Gastrocnemius medialis (tissue), 4 donors: ENCODE results near the gene CENPU. TPM values are rescaled to one million over a fixed set of nuclear protein-coding genes. Genes with fewer than 3 reads are reported as not detected.
A peak's percentile ranks its signal among the peaks of the same experiment; 100 is the strongest.
"Not testable (repeated sequence)": the region's sequence is repeated elsewhere in the genome, so short reads cannot be mapped to it uniquely, and the experiment has no call there.

ENCODE experiments used
- ATAC-seq, 2 donors: fragments of 150-250 bp; one replicate each; pipeline ENCODE4 v1.9.1; 2016
- DNase-seq, 2 donors: peaks; one replicate each; pipeline ENCODE4 v3.0.0-alpha.2; 2019
- H3K27ac ChIP-seq, 4 donors: fragments of 200-600 bp; sonication (generic); 1 replicate in 1 of 4; 2 replicates in 3 of 4; pipeline ENCODE4 v1.5.1; 2016 to 2018; ENCODE audit warnings: mild to moderate bottlenecking in 2 of 4, moderate library complexity in 1 of 4
- H3K27me3 ChIP-seq, 3 donors: fragments of 200-600 bp; sonication (generic) in 2 of 3; 1 replicate in 1 of 3; 2 replicates in 2 of 3; pipeline versions ENCODE4 v1.5.1 to v1.6.0; 2016 to 2019; ENCODE audit warnings: mild to moderate bottlenecking in 1 of 3, moderate library complexity in 1 of 3
- H3K36me3 ChIP-seq, 2 donors: fragments of 200-600 bp; sonication (generic) in 1 of 2; one replicate each; pipeline ENCODE4 v1.5.1; 2017 to 2018
- H3K4me1 ChIP-seq, 2 donors: fragments of 200-600 bp; sonication (generic) in 1 of 2; one replicate each; pipeline ENCODE4 v1.5.1; 2016 to 2017; ENCODE audit warnings: mild to moderate bottlenecking in 2 of 2
- H3K4me3 ChIP-seq, 4 donors: fragments of 200-600 bp; sonication (generic) in 3 of 4; 1 replicate in 1 of 4; 2 replicates in 3 of 4; pipeline ENCODE4 v1.5.1; 2016 to 2019; ENCODE audit warnings: mild to moderate bottlenecking in 2 of 4
- H3K9me3 ChIP-seq, 3 donors: fragments of 200-600 bp; sonication (generic) in 2 of 3; 1 replicate in 1 of 3; 2 replicates in 2 of 3; pipeline ENCODE4 v1.5.1; 2016 to 2019
- CTCF ChIP-seq, 5 experiments: fragments of 450-650 bp in 3 of 5; fragments of 200-600 bp in 2 of 5; sonication (generic) in 2 of 5; IDR thresholded peaks in 4 of 5; conservative IDR thresholded peaks in 1 of 5; 1 replicate in 4 of 5; 2 replicates in 1 of 5; pipeline ENCODE4 v1.5.1; 2016 to 2019; ENCODE audit warnings: antibody characterized with exemption in 5 of 5, mild to moderate bottlenecking in 3 of 5, moderate library complexity in 3 of 5
- POLR2A ChIP-seq, 2 donors: fragments of 450-650 bp; IDR thresholded peaks; one replicate each; pipeline ENCODE4 v1.6.1; 2017; ENCODE audit warnings: antibody characterized with exemption in 2 of 2, mild to moderate bottlenecking in 2 of 2, moderate library complexity in 2 of 2
- in situ Hi-C, 4 donors: fragments of 200-750 bp; cut with MboI; loops; one replicate each; pipeline versions ENCODE4 v1.15.0 to v1.8.0; 2017; ENCODE audit warnings: low sequenced_read_pairs in 4 of 4
- intact Hi-C: fragments of 100-400 bp; cut with DNase I; formaldehyde crosslinking; loops from one replicate; pipeline ENCODE4 v1.15.1; 2023; ENCODE audit warnings: low total_unique reads
- total RNA-seq, 4 donors: library from RNA; depleted of rRNA; stranded (reverse); fragments of >200 nt; gene quantifications; one replicate each; pipeline versions ENCODE4 v1.1.0 to v1.2.3, GENCODE V29; 2016

CENPU gene
- total RNA-seq, 4 donors from 2014 or later, result 0.75 to 2.7 (median 2.2) TPM; not detected in 1

GRCh38 chr4:184740980-184741391 lies 7.1 kb upstream of the CENPU start:
- H3K36me3 ChIP-seq, result no peaks in the 10 kb centered on the region
- H3K27ac ChIP-seq, result no peak overlapping the region
- H3K4me3 ChIP-seq, result no peak overlapping the region
- H3K27me3 ChIP-seq, result no peaks in the 10 kb centered on the region
- in situ Hi-C loops, result loop anchor here in 3 of 4 donors (25.0 kb wide), 1 partner anchor 246 kb away; no protein-coding TSS in a partner anchor
- intact Hi-C loops, result loop anchor here (10.0 kb wide), 2 partner anchors 464 to 654 kb away; partner anchors contain the start of genes ANKRD37, CFAP97, LRP2BP and SNX25
- no peaks in the 10 kb centered on the region for H3K9me3 ChIP-seq
- DNase-seq, result no peak
- peaks cover 1 to 2% of the 10 kb centered on the region in 2 donors for H3K4me1 ChIP-seq
- ATAC-seq, result no peak
- TF ChIP-seq POLR2A (IDR thresholded peaks at IDR 0.05) (no peak), CTCF (IDR thresholded peaks at IDR 0.05 in 4 of 5, conservative IDR thresholded peaks at IDR 0.05 in 1 of 5) (no peak)

- not testable (repeated sequence) for H3K9me3 ChIP-seq, H3K36me3 ChIP-seq, H3K4me3 ChIP-seq, ATAC-seq, DNase-seq, H3K4me1 ChIP-seq, H3K27ac ChIP-seq, H3K27me3 ChIP-seq
- in situ Hi-C loops (loop anchor here in 3 of 4 donors (25.0 kb wide), 1 partner anchor 248 kb away; no protein-coding TSS in a partner anchor), intact Hi-C loops (loop anchor here (10.0 kb wide), 1 partner anchor 395 kb away; no protein-coding TSS in a partner anchor)
These were observed 5.7 kb upstream of the CENPU start for GRCh38 chr4:184739575-184739974.

GRCh38 chr4:184734758-184735157 lies 862 bp upstream of the CENPU start:
- TF ChIP-seq CTCF (IDR thresholded peaks at IDR 0.05 in 4 of 5, conservative IDR thresholded peaks at IDR 0.05 in 1 of 5) (no peak), POLR2A (IDR thresholded peaks at IDR 0.05) (no peak)
- Histone ChIP-seq H3K36me3 (no peaks in the 10 kb centered on the region), H3K4me1 (peaks cover 11 to 12% of the 10 kb centered on the region in 2 donors), H3K27me3 (no peaks in the 10 kb centered on the region), H3K27ac (peak overlapping the region; percentile 73 to 81 (median 76)), H3K9me3 (no peaks in the 10 kb centered on the region), H3K4me3 (peak overlapping the region; percentile 64 to 89 (median 80))
- in situ Hi-C loops (loop anchor here in 3 of 4 donors (25.0 kb wide), 1 partner anchor 253 kb away; no protein-coding TSS in a partner anchor), intact Hi-C loops (loop anchor here (1.0 to 10.0 kb wide), 3 partner anchors 85 to 400 kb away; partner anchors contain the start of genes ACSL1, CASP3 and PRIMPOL)
- DNase-seq, result no peak
- ATAC-seq, result no peak

- no peak for TF ChIP-seq POLR2A (IDR thresholded peaks at IDR 0.05)
- TF ChIP-seq CTCF (IDR thresholded peaks at IDR 0.05 in 4 of 5, conservative IDR thresholded peaks at IDR 0.05 in 1 of 5), result no peak
- peaks cover 11 to 12% of the 10 kb centered on the region in 2 donors for H3K4me1 ChIP-seq
- no peaks in the 10 kb centered on the region for H3K9me3 ChIP-seq
- H3K27me3 ChIP-seq, result no peaks in the 10 kb centered on the region
- no peak overlapping the region for H3K4me3 ChIP-seq
- DNase-seq (no peak), ATAC-seq (no peak)
- no peak overlapping the region for H3K27ac ChIP-seq
- intact Hi-C loops, result loop anchor here (5.0 to 10.0 kb wide), 2 partner anchors 95 to 403 kb away; partner anchors contain the start of gene ACSL1
- H3K36me3 ChIP-seq, result no peaks in the 10 kb centered on the region
- in situ Hi-C loops, result loop anchor here in 3 of 4 donors (25.0 kb wide), 1 partner anchor 255 kb away; no protein-coding TSS in a partner anchor
These were observed 1.8 kb downstream of the CENPU start for GRCh38 chr4:184732126-184732525.

GRCh38 chr4:184731056-184731455 lies 2.8 kb downstream of the CENPU start:
- no peak overlapping the region for H3K4me3 ChIP-seq
- no peaks in the 10 kb centered on the region for H3K36me3 ChIP-seq
- H3K27me3 ChIP-seq, result no peaks in the 10 kb centered on the region
- intact Hi-C loops, result loop anchor here (5.0 to 10.0 kb wide), 2 partner anchors 96 to 404 kb away; partner anchors contain the start of gene ACSL1
- TF ChIP-seq POLR2A (IDR thresholded peaks at IDR 0.05), result no peak
- TF ChIP-seq CTCF (IDR thresholded peaks at IDR 0.05 in 4 of 5, conservative IDR thresholded peaks at IDR 0.05 in 1 of 5), result no peak
- no peak overlapping the region for H3K27ac ChIP-seq
- no peaks in the 10 kb centered on the region for H3K9me3 ChIP-seq
- in situ Hi-C loops, result loop anchor here in 3 of 4 donors (25.0 kb wide), 1 partner anchor 256 kb away; no protein-coding TSS in a partner anchor
- H3K4me1 ChIP-seq, result peaks cover 11 to 12% of the 10 kb centered on the region in 2 donors
- ATAC-seq, result no peak
- no peak for DNase-seq
